ENCODE data around the gene SYNJ2. TPM values are rescaled to one million over a fixed set of nuclear protein-coding genes. Genes with fewer than 3 reads are reported as not detected.

Gene SYNJ2
- total and polyA plus RNA-seq, 3 donors from 2014 or later = 5.8 to 17.7 (median 7.6) TPM

- H3K9me3 ChIP-seq = no peaks in the 10 kb centered on the region
- no peak for DNase-seq
- no peak overlapping the region for H3K4me3 ChIP-seq
- TF ChIP-seq POLR2A (IDR thresholded peaks at IDR 0.05) (no peak), CTCF (IDR thresholded peaks at IDR 0.05) (no peak)
- no peak overlapping the region for H3K27ac ChIP-seq
- WGBS, 2 donors = 69 to 78% methylated on average over 9 of the region's 9 CpGs
- no peaks in the 10 kb centered on the region for H3K27me3 ChIP-seq
- no peaks in the 10 kb centered on the region for H3K36me3 ChIP-seq (ENCODE audit: low read depth, missing control alignments)
- H3K4me1 ChIP-seq = peaks cover 11% of the 10 kb centered on the region
- intact Hi-C loops (cut with DNase I; ENCODE audit: low total_unique reads) = loop anchor here (10.0 kb wide), 1 partner anchor 81 kb away; no protein-coding TSS in a partner anchor
Observed at GRCh38 chr6:157983406-157984119, 1.9 kb downstream of the SYNJ2 start.

DNA sequence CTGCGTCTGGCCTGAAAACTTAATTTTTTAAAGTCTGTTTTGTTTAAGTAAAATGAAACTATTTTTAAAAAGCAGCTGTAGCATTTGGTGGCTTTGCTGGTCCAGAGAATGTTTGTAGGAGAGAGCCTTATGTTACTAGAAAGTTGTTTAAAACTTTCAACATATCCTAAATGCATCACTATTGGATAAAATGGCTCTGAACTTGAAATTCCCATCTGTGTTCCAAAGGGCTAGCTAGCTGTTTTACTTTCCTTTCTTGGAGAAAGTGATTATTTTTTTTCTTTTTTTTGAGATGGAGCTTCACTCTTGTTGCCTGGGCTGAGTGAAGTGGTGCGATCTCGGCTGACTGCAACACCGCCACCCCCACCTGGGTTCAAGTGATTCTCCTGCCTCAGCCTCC is 2.5 kb downstream of the SYNJ2 start:
- Histone ChIP-seq H3K27me3 (no peaks in the 10 kb centered on the region), H3K36me3 (ENCODE audit: low read depth, missing control alignments) (no peaks in the 10 kb centered on the region), H3K9me3 (no peaks in the 10 kb centered on the region), H3K27ac (no peak overlapping the region), H3K4me1 (peaks cover 11% of the 10 kb centered on the region), H3K4me3 (no peak overlapping the region)
- intact Hi-C loops (cut with DNase I; ENCODE audit: low total_unique reads) = loop anchor here (10.0 kb wide), 1 partner anchor 81 kb away; no protein-coding TSS in a partner anchor
- no peak for DNase-seq
- TF ChIP-seq POLR2A (IDR thresholded peaks at IDR 0.05) (no peak), CTCF (IDR thresholded peaks at IDR 0.05) (no peak)
- 90 to 95% methylated on average over 4 of the region's 4 CpGs for WGBS, 2 donors

DNA sequence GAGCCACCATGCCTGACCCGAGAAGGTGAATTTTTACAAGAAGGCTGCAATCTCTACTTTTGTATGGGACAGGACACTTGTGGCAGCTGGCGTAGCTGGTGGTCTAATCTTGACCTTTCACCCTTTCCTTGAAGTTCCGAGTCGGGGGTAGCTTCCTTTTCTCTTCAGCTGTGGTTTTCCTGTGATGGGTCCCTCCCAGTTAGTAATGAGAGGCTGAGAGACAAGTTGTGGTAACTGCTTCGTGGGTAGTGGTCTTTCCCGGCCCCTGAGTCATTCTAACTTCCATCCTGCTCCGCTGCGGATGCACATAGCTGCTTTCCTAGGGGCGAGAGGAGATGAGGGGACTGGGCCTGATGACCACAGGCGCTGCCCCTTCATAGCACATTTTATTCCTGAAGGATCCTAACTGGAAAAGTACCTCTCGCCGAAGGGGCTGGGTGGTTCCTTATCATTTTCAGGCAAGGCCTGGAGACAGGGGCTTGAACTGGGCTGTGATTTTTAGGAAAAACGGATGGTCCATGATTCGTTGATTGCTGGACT is 3.1 kb downstream of the SYNJ2 start:
- H3K27ac ChIP-seq = no peak overlapping the region
- H3K9me3 ChIP-seq = no peaks in the 10 kb centered on the region
- WGBS, 2 donors = 80 to 89% methylated on average over 12 to 14 of the region's 14 CpGs
- H3K27me3 ChIP-seq = no peaks in the 10 kb centered on the region
- DNase-seq = no peak
- intact Hi-C loops (cut with DNase I; ENCODE audit: low total_unique reads) = loop anchor here (10.0 kb wide), 1 partner anchor 80 kb away; no protein-coding TSS in a partner anchor
- TF ChIP-seq CTCF (IDR thresholded peaks at IDR 0.05) = no peak
- peaks cover 13% of the 10 kb centered on the region for H3K4me1 ChIP-seq
- no peaks in the 10 kb centered on the region for H3K36me3 ChIP-seq (ENCODE audit: low read depth, missing control alignments)
- no peak overlapping the region for H3K4me3 ChIP-seq

- H3K36me3 ChIP-seq (ENCODE audit: low read depth, missing control alignments) = no peaks in the 10 kb centered on the region
- H3K27ac ChIP-seq = no peak overlapping the region
- TF ChIP-seq POLR2A (IDR thresholded peaks at IDR 0.05) = no peak
- TF ChIP-seq CTCF (IDR thresholded peaks at IDR 0.05) = no peak
- no peak for DNase-seq
- H3K4me1 ChIP-seq = peaks cover 17% of the 10 kb centered on the region
- no peaks in the 10 kb centered on the region for H3K27me3 ChIP-seq
- intact Hi-C loops (cut with DNase I; ENCODE audit: low total_unique reads) = loop anchor here (10.0 kb wide), 1 partner anchor 79 kb away; no protein-coding TSS in a partner anchor
- no peak overlapping the region for H3K4me3 ChIP-seq
- 64 to 74% methylated on average over 13 of the region's 13 CpGs for WGBS, 2 donors
- H3K9me3 ChIP-seq = no peaks in the 10 kb centered on the region
Observed at GRCh38 chr6:157985378-157986155, 3.9 kb downstream of the SYNJ2 start.
